Immature natural killer cell (primary cell): ENCODE results near the gene RPAP3. TPM values are rescaled to one million over a fixed set of nuclear protein-coding genes. Genes with fewer than 3 reads are reported as not detected.
A peak's percentile ranks its signal among the peaks of the same experiment; 100 is the strongest.

Source experiments
- DNase-seq, 3 donors: peaks; one replicate each; pipeline ENCODE4 v3.0.0; 2022; ENCODE audit warnings: mixed read lengths in 1 of 3
- H3K27ac Mint-ChIP-seq, 6 donors: one replicate each; pipeline ENCODE4 v1.8.0; 2020; ENCODE audit warnings: mixed read lengths in 6 of 6, mild to moderate bottlenecking in 5 of 6, inconsistent platforms in 4 of 6, moderate library complexity in 3 of 6
- H3K27me3 Mint-ChIP-seq, 3 donors: one replicate each; pipeline ENCODE4 v1.8.0; 2020 to 2021; ENCODE audit warnings: low read depth in 3 of 3, mild to moderate bottlenecking in 3 of 3, mixed read lengths in 3 of 3, moderate library complexity in 3 of 3, inconsistent platforms in 1 of 3
- H3K36me3 Mint-ChIP-seq, 3 donors: one replicate each; pipeline ENCODE4 v1.8.0; 2020; ENCODE audit warnings: mixed read lengths in 3 of 3, inconsistent platforms in 2 of 3, mild to moderate bottlenecking in 2 of 3
- H3K4me1 Mint-ChIP-seq, 2 donors: one replicate each; pipeline ENCODE4 v1.8.0; 2020; ENCODE audit warnings: inconsistent platforms in 2 of 2, mild to moderate bottlenecking in 2 of 2, mixed read lengths in 2 of 2, moderate library complexity in 1 of 2
- H3K4me3 Mint-ChIP-seq, 5 donors: one replicate each; pipeline ENCODE4 v1.8.0; 2020; ENCODE audit warnings: mild to moderate bottlenecking in 5 of 5, mixed read lengths in 5 of 5, inconsistent platforms in 3 of 5, moderate library complexity in 3 of 5
- H3K9me3 Mint-ChIP-seq, 6 donors: one replicate each; pipeline ENCODE4 v1.8.0; 2020; ENCODE audit warnings: mild to moderate bottlenecking in 6 of 6, mixed read lengths in 6 of 6, inconsistent platforms in 4 of 6, moderate library complexity in 3 of 6
- polyA plus RNA-seq, 3 donors: library from polyadenylated mRNA; unstranded; fragments of 300-500 nt; fragmentation: Illumina TruSeq; gene quantifications; one replicate each; pipeline ENCODE4 v1.2.3, GENCODE V29; 2021

RPAP3 gene
- polyA plus RNA-seq: 10 to 100 TPM; 16.8 to 38.1 (median 23.1) TPM

- no peaks in the 10 kb centered on the region for H3K9me3 Mint-ChIP-seq
- peaks cover 0 to 2% (median under 1%) of the 10 kb centered on the region in 3 donors for H3K36me3 Mint-ChIP-seq
- peaks cover 9 to 24% (median 11%) of the 10 kb centered on the region in 3 donors for H3K27me3 Mint-ChIP-seq
- peak within 1 kb of the TSS; percentile 85 to 95 (median 93) for H3K4me3 Mint-ChIP-seq
- peak within 1 kb of the TSS; percentile 89 to 100 (median 94) for H3K27ac Mint-ChIP-seq
- DNase-seq: peak; percentile 94 to 95 (median 95)
- H3K4me1 Mint-ChIP-seq: peaks cover 45 to 63% of the 10 kb centered on the region in 2 donors
Measured at GRCh38 chr12:47705566-47706425, at the start of gene RPAP3. RPAP3 (minus strand) TSS chr12:47706030; CDS start chr12:47702840, 3,190 bp downstream.

DNA sequence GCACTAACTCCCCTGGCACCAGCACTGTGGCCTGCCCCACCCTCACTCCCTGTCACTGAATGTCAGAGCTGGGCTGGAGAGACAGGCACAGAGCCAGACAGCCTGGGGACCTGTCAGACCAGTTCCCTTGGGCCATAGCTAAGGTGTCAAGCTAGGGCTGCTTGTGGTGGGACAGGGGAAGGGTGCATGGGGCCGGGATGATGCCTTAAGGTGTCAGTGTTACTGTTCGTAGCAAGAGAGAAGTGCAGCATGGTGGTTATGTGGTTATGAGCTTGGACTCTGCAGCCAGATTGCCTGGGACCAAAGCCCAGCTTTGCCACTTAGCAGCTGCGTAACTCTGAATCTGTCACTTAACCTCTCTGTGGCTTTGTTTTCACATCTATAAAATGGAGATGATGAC, 49.1 kb upstream of the RPAP3 start:
- Mint-ChIP-seq H3K4me3 (no peak overlapping the region), H3K27ac (peak overlapping the region in 1 of 6 donors; percentile 23)

GRCh38 chr12:47754126-47754525, 48.3 kb upstream of the RPAP3 start:
- no peaks in the 10 kb centered on the region for H3K36me3 Mint-ChIP-seq
- no peak overlapping the region for H3K4me3 Mint-ChIP-seq
- no peak for DNase-seq
- no peaks in the 10 kb centered on the region for H3K9me3 Mint-ChIP-seq
- H3K27ac Mint-ChIP-seq: no peak overlapping the region
- H3K4me1 Mint-ChIP-seq: peaks cover 0 to 6% of the 10 kb centered on the region in 2 donors
- H3K27me3 Mint-ChIP-seq: peaks cover 0 to 3% (median 2%) of the 10 kb centered on the region in 3 donors

More for the DNA sequence above, 49.1 kb upstream of the RPAP3 start:
- H3K27me3 Mint-ChIP-seq: peaks cover 0 to 3% (median 2%) of the 10 kb centered on the region in 3 donors
- peak in 1 of 3 donors; percentile 13 for DNase-seq
- H3K4me1 Mint-ChIP-seq: peaks cover 0 to 7% of the 10 kb centered on the region in 2 donors
- H3K36me3 Mint-ChIP-seq: no peaks in the 10 kb centered on the region
- H3K9me3 Mint-ChIP-seq: no peaks in the 10 kb centered on the region

GRCh38 chr12:47753021-47754001, 47.5 kb upstream of the RPAP3 start:
- Mint-ChIP-seq H3K27ac (no peak overlapping the region), H3K27me3 (peaks cover 0 to 3% (median 2%) of the 10 kb centered on the region in 3 donors), H3K4me3 (no peak overlapping the region), H3K4me1 (peaks cover 0 to 4% of the 10 kb centered on the region in 2 donors), H3K36me3 (no peaks in the 10 kb centered on the region), H3K9me3 (no peaks in the 10 kb centered on the region)
- DNase-seq: no peak

GRCh38 chr12:47752552-47752951, 46.7 kb upstream of the RPAP3 start:
- H3K4me1 Mint-ChIP-seq: peaks cover 0 to 2% of the 10 kb centered on the region in 2 donors
- H3K4me3 Mint-ChIP-seq: no peak overlapping the region
- H3K9me3 Mint-ChIP-seq: no peaks in the 10 kb centered on the region
- no peak for DNase-seq
- peaks cover 0 to 5% (median 1%) of the 10 kb centered on the region in 3 donors for H3K27me3 Mint-ChIP-seq
- no peaks in the 10 kb centered on the region for H3K36me3 Mint-ChIP-seq
- H3K27ac Mint-ChIP-seq: no peak overlapping the region

DNA sequence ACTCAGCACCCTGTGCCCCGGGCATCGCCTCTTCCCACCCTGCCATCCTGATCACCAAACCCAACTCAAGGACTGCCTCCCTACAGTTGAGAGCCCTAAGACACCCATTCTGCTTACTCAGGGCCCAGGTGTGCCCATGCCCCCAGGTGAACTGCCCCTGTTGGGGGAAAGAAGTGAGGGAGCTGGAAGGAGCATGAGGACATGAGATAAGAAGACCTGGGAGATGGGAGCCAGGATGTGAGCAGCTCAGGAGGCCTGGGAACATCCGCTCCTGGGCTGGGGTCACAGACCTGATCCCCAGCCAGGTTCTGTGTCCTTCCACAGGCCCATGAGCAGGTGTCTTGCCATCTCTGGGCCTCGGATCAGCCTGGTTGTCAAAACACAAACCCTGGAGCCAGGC, 46.3 kb upstream of the RPAP3 start:
- peaks cover 0 to 5% (median 0%) of the 10 kb centered on the region in 3 donors for H3K27me3 Mint-ChIP-seq
- DNase-seq: no peak
- no peaks in the 10 kb centered on the region for H3K9me3 Mint-ChIP-seq
- H3K4me3 Mint-ChIP-seq: no peak overlapping the region
- H3K36me3 Mint-ChIP-seq: no peaks in the 10 kb centered on the region
- H3K4me1 Mint-ChIP-seq: no peaks in the 10 kb centered on the region
- H3K27ac Mint-ChIP-seq: no peak overlapping the region

GRCh38 chr12:47751561-47751960, 45.7 kb upstream of the RPAP3 start:
- Mint-ChIP-seq H3K27ac (peak overlapping the region in 1 of 6 donors; percentile 28), H3K27me3 (peaks cover 0 to 3% (median 2%) of the 10 kb centered on the region in 3 donors), H3K4me3 (no peak overlapping the region), H3K9me3 (no peaks in the 10 kb centered on the region), H3K36me3 (no peaks in the 10 kb centered on the region), H3K4me1 (no peaks in the 10 kb centered on the region)
- no peak for DNase-seq

GRCh38 chr12:47750916-47751470, 45.2 kb upstream of the RPAP3 start:
- H3K4me3 Mint-ChIP-seq: no peak overlapping the region
- H3K9me3 Mint-ChIP-seq: no peaks in the 10 kb centered on the region
- no peak overlapping the region for H3K27ac Mint-ChIP-seq
- no peak for DNase-seq
- no peaks in the 10 kb centered on the region for H3K36me3 Mint-ChIP-seq
- peaks cover 0 to 3% (median 3%) of the 10 kb centered on the region in 3 donors for H3K27me3 Mint-ChIP-seq
- H3K4me1 Mint-ChIP-seq: no peaks in the 10 kb centered on the region

GRCh38 chr12:47750229-47750798, 44.5 kb upstream of the RPAP3 start:
- Mint-ChIP-seq H3K4me1 (no peaks in the 10 kb centered on the region), H3K27ac (no peak overlapping the region)

DNA sequence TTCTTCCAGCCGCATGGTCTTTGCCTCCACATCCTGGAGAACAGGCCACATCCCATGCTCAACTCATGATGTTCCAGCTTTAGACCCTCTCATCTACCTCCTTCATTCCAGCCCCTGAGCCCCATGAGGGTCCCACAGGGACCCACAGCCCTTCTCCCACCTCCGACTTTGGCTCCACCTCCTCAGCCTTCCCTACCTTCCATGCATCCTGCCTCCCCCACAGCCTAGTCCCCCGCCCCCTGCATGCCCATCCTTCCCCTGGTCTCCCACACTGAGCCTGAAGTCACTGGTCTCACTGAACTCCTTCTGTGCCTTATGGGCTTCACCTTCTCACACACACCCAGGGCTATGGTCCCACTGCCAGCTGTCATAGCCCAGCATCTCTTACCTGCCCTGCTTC, 43.1 kb upstream of the RPAP3 start:
- Mint-ChIP-seq H3K4me3 (no peak overlapping the region), H3K4me1 (no peaks in the 10 kb centered on the region), H3K27ac (no peak overlapping the region), H3K36me3 (peaks cover 0 to 5% (median 0%) of the 10 kb centered on the region in 3 donors), H3K9me3 (no peaks in the 10 kb centered on the region), H3K27me3 (peaks cover 0 to 8% (median 4%) of the 10 kb centered on the region in 3 donors)
- DNase-seq: no peak

More at GRCh38 chr12:47750229-47750798, 44.5 kb upstream of the RPAP3 start:
- H3K27me3 Mint-ChIP-seq: peaks cover 0 to 5% (median 3%) of the 10 kb centered on the region in 3 donors
- H3K9me3 Mint-ChIP-seq: no peaks in the 10 kb centered on the region
- no peaks in the 10 kb centered on the region for H3K36me3 Mint-ChIP-seq
- no peak for DNase-seq
- no peak overlapping the region for H3K4me3 Mint-ChIP-seq

GRCh38 chr12:47748507-47748828, 42.6 kb upstream of the RPAP3 start:
- Mint-ChIP-seq H3K9me3 (no peaks in the 10 kb centered on the region), H3K4me1 (no peaks in the 10 kb centered on the region), H3K27me3 (peaks cover 0 to 8% (median 4%) of the 10 kb centered on the region in 3 donors), H3K4me3 (no peak overlapping the region), H3K27ac (no peak overlapping the region), H3K36me3 (peaks cover 0 to 5% (median 0%) of the 10 kb centered on the region in 3 donors)
- DNase-seq: no peak

DNA sequence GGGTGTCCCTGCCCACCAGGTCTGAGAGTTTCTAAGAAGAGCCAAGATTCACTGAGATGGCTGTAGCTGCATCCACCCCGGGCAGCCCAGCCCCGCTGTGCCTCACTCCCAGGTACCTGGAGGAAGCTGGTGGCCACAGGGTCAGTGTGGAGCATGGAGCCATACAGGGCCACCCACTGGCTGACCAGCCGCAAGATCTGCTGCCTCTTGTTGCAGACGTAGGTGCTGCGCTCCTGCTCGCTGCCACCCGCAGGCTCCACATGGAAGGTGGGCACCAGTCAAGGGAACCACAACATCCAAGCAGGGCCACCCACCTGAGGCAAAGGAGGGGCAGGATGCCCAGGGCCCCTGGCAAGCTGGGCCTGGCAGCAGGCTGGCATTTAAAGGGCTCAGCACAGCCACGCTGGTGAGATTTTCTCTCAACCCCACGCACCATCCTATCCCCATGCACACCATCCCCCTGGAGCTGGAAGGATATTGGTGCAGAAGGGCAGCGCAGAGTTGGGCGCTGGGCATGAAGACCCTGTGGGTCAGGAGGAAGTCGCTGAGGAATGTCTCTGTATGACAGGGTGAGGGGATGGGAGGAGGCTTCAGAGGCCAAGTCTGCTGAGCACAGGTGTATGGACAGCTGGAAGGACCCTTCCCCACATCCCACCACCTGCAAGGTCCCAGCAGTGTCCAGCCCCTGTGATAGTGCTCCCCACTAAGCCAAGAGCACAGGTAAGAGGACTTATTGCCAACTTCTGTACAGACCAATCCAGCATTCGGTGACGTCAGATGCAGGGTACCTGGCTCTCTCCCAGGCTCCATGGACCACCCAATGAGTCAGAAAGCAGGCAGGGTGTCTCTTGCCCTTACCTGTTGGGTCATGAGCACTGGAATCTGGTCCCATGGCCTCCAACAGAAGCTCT, 42.0 kb upstream of the RPAP3 start:
- H3K27ac Mint-ChIP-seq: no peak overlapping the region
- no peak for DNase-seq
- no peaks in the 10 kb centered on the region for H3K9me3 Mint-ChIP-seq
- H3K36me3 Mint-ChIP-seq: peaks cover 0 to 5% (median 0%) of the 10 kb centered on the region in 3 donors
- no peak overlapping the region for H3K4me3 Mint-ChIP-seq
- H3K27me3 Mint-ChIP-seq: peaks cover 0 to 12% (median 4%) of the 10 kb centered on the region in 3 donors
- peaks cover 0 to 2% of the 10 kb centered on the region in 2 donors for H3K4me1 Mint-ChIP-seq
